H4 (cell line): ENCODE results near the gene TMA7B. TPM values are rescaled to one million over a fixed set of nuclear protein-coding genes. Genes with fewer than 3 reads are reported as not detected.
"Not testable (repeated sequence)": the region's sequence is repeated elsewhere in the genome, so short reads cannot be mapped to it uniquely, and the experiment has no call there.

Experiments used
- DNase-seq: peaks from one replicate; pipeline ENCODE4 v3.0.0-alpha.2; 2015; ENCODE audit warnings: low spot score
- total RNA-seq: library from RNA; depleted of rRNA; stranded (reverse); fragments of >200 nt; shearing (Covaris generic); gene quantifications from 2 replicates; pipeline ENCODE4 v1.2.3, GENCODE V29; 2014

TMA7B gene
- total RNA-seq, 1 experiment from 2014 or later: not detected

DNA sequence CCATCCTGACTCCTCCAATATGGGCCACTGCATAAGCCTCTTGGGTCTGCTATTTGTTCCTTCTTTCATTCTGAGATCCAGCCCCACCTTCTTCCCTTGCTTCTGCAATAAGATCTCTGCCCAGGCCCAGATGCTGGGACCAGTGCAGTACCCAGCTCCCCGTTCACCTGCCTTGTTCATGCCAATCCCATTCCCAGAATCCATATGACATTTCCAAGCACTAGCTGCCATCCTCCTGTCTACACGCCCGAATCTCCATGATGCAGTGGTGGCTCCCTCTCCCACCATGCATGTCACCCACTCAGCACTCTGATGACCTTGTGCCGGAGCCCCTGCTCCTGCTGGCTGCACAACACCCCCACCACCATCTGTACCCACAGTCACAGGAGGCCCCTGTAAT lies 23.1 kb downstream of the TMA7B start:
- no peak for DNase-seq

DNA sequence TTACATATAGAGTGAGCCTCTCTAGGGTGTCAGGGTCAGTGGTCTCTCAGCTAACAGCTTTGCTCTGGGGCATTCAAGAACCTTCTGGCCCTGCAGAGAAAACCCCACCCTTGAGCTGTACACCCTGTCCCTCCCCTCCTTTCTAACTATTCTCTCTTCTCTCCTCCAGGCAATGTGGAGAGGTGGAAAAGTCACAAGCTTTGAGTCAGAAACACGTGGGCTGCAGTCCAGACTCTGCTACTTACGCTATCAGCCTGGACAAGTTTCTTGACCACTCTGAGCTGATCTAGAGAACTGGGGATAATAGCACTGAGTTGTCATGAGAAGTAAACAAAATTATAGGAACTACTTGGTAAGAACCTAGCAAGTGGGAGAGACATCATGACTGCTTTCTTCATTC lies 23.8 kb downstream of the TMA7B start:
- no peak for DNase-seq

DNA sequence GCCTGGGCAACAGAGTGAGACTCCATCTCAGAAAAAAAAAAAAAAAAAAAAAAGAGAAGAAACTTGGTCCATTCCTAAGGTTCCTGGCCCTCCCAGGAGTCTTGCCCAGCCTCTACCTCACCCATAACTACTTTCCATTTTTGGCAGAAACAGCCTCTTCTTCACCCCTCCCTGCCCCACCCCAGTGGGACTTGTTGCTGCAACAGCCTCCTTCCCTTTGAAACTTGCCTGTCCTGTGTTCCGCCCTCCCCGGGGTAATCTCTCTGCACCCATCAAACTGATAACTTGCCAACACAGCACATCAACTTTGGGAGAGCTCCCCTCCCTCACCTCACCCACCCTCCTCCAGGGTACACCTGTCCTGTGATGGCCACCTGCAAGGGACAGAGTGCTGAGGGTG lies 24.5 kb downstream of the TMA7B start:
- DNase-seq: no peak

DNA sequence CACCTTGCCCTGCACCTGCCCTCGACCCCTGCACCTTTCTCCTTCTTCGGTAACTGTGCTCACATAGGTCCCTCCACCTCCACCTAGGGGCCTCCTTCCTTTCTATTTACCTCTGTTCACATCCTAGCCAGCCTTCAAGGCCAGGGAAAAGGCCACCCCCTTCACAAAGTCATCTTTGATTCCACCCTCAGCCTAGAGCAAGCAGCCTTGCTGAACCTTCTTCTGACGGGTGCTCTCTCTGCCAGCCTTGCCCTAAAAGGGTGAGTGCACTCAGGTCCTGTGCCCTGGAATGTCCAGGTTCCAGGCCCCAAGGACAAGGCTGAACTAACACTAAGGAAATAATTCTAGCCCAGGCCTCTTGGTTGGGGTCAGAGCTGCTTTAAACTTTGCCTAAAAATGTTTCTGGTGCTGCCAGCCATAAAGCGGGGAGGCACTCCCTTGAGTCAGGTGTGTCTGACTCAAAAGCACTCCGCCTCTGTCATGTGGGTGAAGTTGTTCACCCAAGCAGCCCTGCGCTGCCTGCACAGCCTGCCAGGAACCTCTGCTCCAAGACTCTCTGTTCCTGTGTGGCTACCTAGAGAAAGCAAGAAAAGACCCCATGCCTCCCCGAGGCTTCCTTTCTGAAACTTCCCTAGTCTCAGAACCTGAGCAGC lies 25.3 kb downstream of the TMA7B start:
- DNase-seq: no peak

DNA sequence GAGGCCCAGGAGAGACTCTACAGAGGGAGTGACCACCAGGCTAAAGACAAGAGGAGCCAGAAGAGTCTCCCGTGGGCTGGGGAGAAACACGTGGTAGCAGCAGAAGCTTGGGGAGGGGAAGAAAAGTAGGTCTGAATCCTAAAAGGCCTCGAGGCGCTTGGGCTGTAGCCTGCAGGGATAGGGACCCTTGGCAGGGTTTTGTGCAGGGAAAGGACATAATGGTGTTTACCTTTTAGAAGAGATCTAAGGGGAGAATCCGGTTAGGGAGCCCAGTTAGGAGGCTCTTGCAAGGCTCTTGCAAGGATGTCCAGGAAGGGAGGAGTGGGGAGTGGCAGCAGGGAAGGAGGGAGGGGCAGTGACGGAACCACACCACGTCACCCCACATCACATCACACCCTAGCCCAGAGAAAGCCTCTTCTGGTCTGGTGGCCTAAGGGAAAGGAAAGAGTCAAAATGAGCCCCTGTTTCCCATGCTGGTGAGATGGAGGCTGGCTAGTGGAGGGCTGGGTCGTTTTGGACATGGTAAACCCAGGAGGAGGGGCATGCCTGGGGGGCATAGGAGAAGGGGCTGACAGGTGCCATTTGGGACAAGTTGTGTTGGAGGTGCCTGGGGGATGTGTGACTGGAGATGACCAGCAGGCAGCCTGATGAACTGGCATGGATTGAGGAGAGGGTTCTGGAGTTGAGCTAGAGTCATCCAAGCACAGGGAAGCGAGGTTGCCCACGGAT lies 28.4 kb downstream of the TMA7B start:
- no peak for DNase-seq

DNA sequence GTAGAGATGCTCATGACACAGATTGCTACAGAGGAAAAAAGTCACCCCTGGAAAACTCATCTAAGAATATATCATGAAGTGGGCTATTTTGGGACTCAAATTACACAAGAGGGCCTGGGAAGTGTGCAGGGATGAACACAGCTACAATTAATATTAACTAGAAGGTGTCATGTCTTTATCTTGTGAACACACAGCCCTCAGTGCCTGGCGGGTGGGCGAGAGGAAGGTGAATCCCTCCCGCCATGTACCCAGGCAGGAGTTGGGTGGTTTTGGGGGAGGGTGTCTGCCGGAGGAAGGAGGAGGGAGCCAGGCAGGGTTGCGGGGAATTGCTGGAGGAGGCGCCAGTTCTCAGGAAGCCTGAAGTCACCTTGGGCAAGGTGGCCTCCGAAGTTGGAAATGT lies 29.4 kb downstream of the TMA7B start:
- no peak for DNase-seq

DNA sequence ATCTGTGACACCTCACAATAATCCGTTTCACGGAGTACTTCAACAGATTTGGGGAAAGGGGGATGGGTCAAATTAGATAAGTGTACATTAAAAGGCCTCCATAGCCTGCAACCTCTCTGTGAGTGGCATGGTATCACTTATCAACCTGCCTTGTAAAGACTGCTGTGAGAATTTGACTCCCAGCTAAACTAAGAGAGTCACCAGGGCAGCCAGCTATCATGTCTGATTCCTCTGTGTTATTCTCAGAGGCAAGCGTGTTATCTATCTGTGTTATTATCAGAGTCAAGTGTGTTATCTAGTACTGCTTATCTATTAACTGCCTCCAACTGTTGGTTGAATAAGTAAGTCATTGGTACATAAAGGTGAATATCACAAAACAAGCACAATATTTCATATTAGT lies 30.5 kb downstream of the TMA7B start:
- DNase-seq: no peak

DNA sequence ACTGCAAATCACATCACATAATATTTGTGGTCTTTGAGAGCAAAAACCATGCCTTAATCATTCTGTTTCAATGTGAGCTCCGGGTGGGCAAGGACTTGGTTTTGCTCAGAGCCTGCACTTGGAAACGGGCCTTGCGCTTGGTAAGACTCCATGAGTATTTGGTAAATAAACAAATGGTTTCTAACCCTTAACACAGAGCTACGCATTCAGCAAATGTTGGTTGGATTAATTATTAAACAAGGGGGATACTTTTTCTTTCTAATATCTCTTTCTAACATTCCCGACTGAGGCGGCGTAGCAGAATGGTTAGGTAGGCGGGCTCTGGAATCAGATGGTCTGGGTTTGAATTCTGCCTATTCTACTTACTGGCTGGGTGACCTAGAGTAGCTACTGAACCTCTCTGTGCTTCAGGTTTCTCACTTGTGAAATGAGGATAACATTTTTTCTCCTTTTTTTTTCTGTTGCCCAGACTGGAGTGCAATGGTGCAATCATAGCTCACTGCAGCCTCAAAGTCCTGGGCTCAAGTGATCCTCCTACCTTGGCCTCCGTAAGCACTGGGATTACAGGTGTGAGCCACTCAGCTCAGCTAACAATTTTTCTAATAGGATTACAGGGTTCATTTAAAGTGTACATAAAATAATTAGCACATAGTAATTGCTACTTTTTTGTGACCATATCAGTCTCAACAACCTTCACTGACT lies 31.1 kb downstream of the TMA7B start:
- no peak for DNase-seq

DNA sequence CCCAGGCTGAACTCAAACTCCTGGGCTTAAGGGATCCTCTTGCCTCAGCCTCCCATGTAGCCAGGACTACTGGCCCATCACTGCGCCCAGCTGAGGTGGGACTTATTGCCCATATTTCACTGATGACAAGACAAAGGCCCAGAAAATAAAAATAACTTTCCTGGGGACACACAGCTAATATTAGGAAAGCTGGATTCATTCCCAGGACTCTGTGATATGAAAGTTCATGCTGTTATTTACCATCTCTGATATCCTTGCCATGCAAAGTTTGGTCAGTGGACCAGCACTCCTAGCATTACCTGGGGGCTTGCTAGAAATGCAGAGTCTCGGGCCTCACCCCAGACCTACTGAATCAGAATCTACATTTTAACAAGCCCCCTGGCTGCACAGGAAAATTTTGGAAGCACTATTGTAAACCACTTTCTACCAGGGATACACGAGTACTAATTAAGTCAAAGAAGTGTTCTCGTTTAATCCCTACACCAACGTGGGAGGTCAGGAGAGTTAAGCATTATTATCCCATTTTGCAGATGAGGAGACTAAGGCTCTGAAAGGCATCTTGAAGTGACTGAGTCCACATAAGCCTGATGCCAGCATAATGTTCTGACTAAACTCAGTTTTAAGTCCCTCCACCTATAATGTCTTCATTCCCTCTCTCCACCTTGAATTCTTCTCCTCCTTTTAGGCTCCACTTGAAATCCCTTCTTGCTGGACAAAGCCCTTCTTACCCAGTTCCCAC lies 32.1 kb downstream of the TMA7B start:
- no peak for DNase-seq

DNA sequence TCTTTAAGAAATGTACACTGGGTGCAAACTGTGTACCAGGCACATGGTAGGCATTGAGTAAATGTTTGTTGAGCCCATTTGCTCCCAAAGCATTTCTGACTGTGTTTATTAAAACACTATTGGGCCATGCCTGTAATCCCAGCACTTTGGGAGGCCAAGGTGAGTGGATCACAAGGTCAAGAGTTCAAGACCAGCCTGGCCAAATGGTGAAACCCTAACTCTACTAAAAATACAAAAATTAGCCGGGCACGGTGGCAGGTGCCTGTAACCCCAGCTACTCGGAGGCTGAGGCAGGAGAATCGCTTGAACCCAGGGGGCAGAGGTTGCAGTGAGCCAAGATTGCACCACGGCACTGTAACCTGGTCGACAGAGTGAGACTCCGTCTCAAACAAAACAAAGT lies 32.7 kb downstream of the TMA7B start:
- DNase-seq: not testable (repeated sequence)

DNA sequence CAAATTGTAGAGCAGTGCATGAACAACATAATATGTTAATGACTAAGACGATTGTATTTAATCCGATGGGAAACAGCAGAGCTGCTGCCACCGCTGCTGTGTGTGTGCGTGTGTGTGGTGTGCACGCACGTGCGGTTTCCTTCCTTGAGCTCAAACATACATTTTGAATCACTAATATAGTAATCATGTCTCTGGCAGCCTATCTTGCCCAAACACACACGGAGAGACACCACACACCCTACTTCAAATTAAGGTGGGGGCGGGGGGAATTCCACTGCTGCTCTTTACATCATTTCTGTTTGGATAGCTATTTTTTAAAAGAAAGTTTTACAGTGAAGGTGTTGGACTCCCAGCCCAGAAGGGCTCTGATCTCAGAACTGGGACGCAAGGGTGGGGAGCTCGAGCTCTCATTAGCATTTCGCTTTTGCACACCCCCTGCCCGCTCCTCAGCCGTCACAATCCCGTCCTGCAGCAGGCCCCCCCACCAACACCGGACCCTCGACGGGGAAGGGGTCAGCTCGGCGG lies 33.9 kb downstream of the TMA7B start:
- no peak for DNase-seq

DNA sequence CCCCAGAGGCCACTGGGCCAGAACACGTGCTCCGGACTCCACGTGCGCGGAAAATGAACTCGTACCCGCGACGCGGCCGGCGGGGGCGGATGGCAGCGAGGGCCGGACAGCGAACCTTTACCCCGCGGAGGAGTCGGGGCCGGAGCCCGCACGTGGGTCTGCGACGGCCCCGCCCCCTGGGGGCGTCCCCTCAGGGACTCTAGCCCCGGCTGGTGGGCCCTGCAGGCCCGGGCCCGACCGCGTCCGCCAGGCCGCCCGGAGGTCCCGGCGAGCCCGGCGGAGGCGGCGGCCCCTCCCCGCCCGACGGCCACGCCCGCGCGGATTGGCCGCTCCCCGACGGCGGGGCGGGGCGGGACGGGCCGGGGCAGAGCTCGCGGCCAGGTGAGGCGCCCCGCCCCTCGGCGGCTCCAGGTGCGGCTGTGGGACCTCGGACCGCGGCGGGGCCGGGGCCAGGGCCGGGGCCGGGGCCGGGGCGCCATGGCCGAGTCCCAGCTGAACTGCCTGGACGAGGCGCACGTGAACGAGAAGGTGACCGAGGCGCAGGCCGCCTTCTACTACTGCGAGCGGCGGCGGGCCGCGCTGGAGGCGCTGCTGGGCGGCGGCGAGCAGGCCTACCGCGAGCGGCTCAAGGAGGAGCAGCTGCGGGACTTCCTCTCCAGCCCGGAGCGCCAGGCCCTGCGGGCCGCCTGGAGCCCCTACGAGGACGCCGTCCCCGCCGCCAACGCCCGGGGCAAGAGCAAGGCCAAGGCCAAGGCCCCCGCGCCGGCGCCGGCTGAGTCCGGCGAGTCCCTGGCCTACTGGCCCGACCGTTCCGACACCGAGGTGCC lies 34.6 kb downstream of the TMA7B start, which contains the start of gene FAM83F:
Gene FAM83F, plus strand, starts transcription at position 389 of the 827 bp plus-strand sequence. Its CDS starts 89 bp downstream, at position 478.
- DNase-seq: no peak

DNA sequence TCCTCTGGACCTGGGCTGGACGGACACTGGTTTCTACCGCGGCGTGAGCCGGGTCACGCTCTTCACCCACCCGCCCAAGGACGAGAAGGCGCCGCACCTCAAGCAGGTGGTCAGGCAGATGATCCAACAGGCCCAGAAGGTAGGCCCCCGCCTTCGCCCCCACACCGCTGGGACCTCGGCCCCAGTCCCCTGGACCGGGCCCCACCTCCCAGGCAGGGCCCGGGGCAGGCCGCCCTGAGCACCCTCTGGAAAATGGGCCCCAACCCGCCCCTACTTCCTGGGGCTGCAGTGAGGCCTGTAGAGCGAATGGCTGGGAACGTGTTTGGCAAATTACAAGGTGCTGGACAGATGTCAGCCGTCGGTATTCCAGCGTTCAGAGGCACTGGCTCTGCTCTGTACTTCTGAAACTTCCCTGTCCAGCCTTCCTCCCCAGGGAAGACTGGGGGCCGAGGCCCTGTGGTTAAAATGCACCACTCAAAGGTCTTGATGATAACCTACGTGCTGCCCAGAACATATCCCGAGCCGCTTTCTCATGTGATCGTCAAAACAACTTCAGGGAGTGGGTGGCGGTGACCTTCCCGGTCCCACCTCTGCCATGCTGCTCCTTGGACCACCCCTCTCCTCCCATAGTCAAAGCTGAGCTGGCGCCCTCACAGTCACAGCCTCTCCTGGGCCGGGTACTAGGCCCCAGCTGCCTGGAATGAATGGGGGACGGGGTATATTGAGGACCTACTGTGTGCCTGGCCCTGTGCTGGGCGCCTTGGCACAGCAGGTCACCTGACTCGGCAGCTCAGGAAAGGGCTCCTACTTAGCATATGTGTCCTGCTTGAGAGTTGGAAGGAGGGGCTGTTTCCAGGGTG lies 35.4 kb downstream of the TMA7B start:
- DNase-seq: no peak

DNA sequence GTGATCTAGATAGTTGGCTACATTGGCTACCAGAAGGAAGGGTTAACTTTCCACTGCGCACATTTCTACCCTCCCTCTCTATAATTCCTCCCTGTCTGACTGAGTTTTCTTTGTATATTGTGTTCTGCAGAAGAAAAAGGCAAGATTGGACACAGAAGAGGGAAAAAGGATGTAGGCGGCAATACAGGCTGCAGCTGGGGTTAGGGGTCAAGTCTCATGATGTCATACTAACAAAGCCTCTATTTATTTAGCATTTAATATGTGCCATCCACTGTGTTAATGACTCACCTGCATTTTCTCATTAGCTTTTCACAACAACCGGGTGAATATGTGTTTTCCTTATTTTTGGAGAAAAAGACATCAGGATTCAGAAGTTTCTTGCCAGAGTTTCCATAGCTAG lies 36.5 kb downstream of the TMA7B start:
- no peak for DNase-seq

DNA sequence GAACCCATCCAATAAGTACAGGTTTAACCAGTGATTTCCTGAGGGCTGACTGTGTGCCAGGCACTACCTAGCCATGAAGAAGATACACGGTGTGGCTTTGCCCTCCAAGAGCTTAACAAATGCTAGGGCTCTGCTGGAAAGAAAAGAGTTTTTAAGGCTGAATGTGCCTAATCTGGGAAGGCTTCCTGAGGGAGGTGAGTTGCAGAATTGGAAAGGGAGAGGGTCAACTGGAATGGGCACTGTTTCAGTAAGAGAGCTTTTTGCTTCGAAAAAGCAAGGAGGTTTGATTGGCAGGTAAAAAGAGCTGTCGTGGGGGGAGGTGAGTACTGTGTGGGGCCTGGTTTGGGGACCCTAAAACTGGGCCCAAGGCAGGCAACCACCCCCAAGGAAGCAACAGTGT lies 37.2 kb downstream of the TMA7B start:
- DNase-seq: no peak

DNA sequence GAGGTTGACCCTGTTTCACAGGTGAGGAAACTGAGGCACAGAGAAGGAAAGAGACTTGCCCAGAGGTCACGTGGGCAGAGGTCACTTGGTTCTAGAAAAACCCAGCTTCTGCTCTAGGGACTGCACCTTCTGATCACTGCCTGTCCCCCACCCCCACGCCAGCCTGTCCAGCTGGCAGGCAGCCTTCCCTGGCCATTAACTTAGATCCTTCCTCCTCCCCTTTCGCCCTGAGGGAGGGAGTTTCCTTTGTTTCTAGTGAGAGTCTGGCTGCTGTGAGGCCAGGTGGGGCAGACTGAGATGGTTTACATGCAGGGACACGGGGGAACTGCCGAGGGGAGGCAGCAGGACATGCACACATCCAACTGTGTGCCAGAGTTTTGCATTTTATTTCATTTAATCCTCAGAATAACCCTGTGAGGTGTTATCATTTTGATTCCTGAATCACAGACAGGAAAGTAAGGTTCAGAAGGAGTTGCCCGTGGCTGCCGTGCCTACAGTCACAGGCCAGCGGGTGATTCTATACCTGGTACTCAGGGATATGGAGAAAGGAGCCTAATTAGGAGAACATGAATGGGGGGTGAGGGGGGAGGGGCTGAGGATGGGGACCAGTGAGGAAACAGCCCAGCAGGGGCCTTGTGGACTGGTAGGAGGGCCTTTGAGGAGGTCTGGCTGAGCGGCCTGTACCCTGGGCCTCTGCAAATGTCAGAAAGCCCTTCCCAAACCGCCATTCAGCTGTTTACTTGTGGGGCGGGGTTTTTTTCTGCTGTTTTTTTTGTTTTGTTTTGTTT lies 37.9 kb downstream of the TMA7B start:
- peak; percentile 85 for DNase-seq

DNA sequence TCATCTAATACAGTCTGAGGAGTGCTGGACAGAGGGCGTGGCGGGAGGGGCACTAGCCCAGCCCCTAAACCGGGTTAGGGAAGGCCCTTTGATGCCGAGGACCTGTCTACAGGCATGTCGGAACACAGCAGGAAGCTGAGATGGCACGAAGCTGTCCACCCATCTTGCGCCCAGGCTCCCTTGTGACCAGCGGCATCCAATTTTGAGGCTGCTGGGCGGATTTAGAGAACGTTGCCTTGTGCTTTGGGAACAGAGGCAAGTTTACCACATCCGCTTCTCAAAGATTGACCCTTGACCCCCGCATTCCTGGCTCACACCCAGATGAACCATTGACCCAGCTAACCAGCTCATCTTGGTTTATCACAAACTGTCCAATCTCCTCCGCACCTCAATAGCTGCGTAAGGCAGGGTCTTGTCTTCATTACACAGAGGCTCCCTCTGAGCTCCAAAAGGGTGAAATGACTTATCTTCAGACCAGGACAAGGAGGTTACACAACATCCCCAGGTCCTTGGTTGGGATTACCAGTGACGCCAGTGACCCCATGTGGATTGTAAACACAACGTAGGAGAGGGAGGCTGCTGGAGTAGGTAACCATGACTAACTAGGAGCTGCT lies 39.1 kb downstream of the TMA7B start:
- DNase-seq: peak; percentile 84

DNA sequence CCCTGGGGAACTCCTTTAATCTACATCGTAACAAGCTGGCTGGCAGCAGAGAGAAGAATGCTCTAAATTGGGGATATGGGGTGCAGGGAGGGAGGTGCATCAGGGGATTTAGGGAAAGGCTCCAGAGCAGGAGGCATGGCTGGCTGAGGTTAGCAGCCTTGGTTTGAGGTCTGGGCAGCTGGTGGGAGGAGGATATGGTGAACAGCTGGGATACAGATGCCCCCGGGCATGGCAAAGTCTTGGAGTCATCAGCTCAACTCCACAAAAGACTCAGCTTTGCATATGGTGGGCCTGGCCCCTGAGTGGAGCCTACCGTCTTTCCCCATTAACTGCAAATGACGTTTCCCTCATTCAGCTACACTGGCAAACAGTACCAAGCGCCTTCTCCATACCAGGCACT lies 40.0 kb downstream of the TMA7B start:
- DNase-seq: no peak

DNA sequence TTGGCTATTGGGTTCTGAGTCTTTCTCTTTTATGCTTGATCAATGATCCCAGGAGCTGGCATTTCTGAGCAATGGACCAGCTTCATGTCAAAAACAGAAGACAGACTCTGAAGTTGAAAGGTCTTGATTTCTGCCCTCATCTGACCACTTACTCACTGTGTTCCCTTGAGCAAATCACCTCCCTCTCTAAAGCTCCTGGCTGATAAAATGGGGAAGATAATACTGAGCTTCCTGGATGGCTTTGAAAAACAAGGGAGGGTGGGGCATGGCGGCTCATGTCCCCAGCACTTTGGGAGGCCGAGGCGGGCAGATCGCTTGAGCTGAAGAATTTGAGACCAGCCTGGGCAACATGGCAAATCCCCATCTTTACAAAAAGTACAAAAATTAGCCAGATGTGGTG lies 40.9 kb downstream of the TMA7B start:
- no peak for DNase-seq
